ENCODE data around the gene RAD51B. TPM values are rescaled to one million over a fixed set of nuclear protein-coding genes. Genes with fewer than 3 reads are reported as not detected.

The RAD51B gene
- total RNA-seq, 1 donor from 2014 or later: 16.7 TPM

GRCh38 chr14:68473069-68473468 is 653.5 kb downstream of the RAD51B start:
- Mint-ChIP-seq H3K27me3 (ENCODE audit: low read depth) (no peaks in the 10 kb centered on the region), H3K9me3 (no peaks in the 10 kb centered on the region), H3K27ac (ENCODE audit: unreplicated experiment) (peak overlapping the region; percentile 96), H3K4me1 (peaks cover 85% of the 10 kb centered on the region), H3K4me3 (no peak overlapping the region), H3K36me3 (ENCODE audit: low read depth) (no peaks in the 10 kb centered on the region)
- DNase-seq (ENCODE audit: low read depth, low spot score): no peak
- TF ChIP-seq CTCF (conservative IDR thresholded peaks at IDR 0.05): no peak

- H3K36me3 Mint-ChIP-seq (ENCODE audit: low read depth): no peaks in the 10 kb centered on the region
- H3K27ac Mint-ChIP-seq (ENCODE audit: unreplicated experiment): no peak overlapping the region
- H3K27me3 Mint-ChIP-seq (ENCODE audit: low read depth): no peaks in the 10 kb centered on the region
- no peak overlapping the region for H3K4me3 Mint-ChIP-seq
- H3K9me3 Mint-ChIP-seq: no peaks in the 10 kb centered on the region
- DNase-seq (ENCODE audit: low read depth, low spot score): no peak
- no peak for TF ChIP-seq CTCF (conservative IDR thresholded peaks at IDR 0.05)
- H3K4me1 Mint-ChIP-seq: peaks cover 85% of the 10 kb centered on the region
Observed at GRCh38 chr14:68473794-68474193, 654.2 kb downstream of the RAD51B start.

GRCh38 chr14:68474741-68475140 is 655.2 kb downstream of the RAD51B start:
- TF ChIP-seq CTCF (conservative IDR thresholded peaks at IDR 0.05): no peak
- H3K27me3 Mint-ChIP-seq (ENCODE audit: low read depth): no peaks in the 10 kb centered on the region
- H3K36me3 Mint-ChIP-seq (ENCODE audit: low read depth): no peaks in the 10 kb centered on the region
- DNase-seq (ENCODE audit: low read depth, low spot score): no peak
- H3K27ac Mint-ChIP-seq (ENCODE audit: unreplicated experiment): no peak overlapping the region
- peaks cover 81% of the 10 kb centered on the region for H3K4me1 Mint-ChIP-seq
- no peak overlapping the region for H3K4me3 Mint-ChIP-seq
- no peaks in the 10 kb centered on the region for H3K9me3 Mint-ChIP-seq

- no peaks in the 10 kb centered on the region for H3K27me3 Mint-ChIP-seq (ENCODE audit: low read depth)
- no peaks in the 10 kb centered on the region for H3K9me3 Mint-ChIP-seq
- H3K27ac Mint-ChIP-seq (ENCODE audit: unreplicated experiment): peak overlapping the region; percentile 73
- H3K4me1 Mint-ChIP-seq: peaks cover 77% of the 10 kb centered on the region
- no peak for DNase-seq (ENCODE audit: low read depth, low spot score)
- H3K4me3 Mint-ChIP-seq: no peak overlapping the region
- TF ChIP-seq CTCF (conservative IDR thresholded peaks at IDR 0.05): no peak
- no peaks in the 10 kb centered on the region for H3K36me3 Mint-ChIP-seq (ENCODE audit: low read depth)
Observed at GRCh38 chr14:68475802-68476201, 656.2 kb downstream of the RAD51B start.

- H3K27me3 Mint-ChIP-seq (ENCODE audit: low read depth): no peaks in the 10 kb centered on the region
- peak overlapping the region; percentile 73 for H3K27ac Mint-ChIP-seq (ENCODE audit: unreplicated experiment)
- H3K4me3 Mint-ChIP-seq: peak overlapping the region; percentile 3
- H3K9me3 Mint-ChIP-seq: no peaks in the 10 kb centered on the region
- no peak for DNase-seq (ENCODE audit: low read depth, low spot score)
- H3K36me3 Mint-ChIP-seq (ENCODE audit: low read depth): no peaks in the 10 kb centered on the region
- no peak for TF ChIP-seq CTCF (conservative IDR thresholded peaks at IDR 0.05)
- H3K4me1 Mint-ChIP-seq: peaks cover 75% of the 10 kb centered on the region
Observed at GRCh38 chr14:68476212-68477109, 656.9 kb downstream of the RAD51B start.
